HG03520 (cell line): Measurements from ENCODE around the gene MICAL2.

Experiments
- ATAC-seq: cut with Tn5 transposase; IDR thresholded peaks from one replicate; pipeline ENCODE4 v1.9.1; 2021; ENCODE audit warnings: mild to moderate bottlenecking, moderate library complexity; ENCODE audit not compliant: unreplicated experiment

The MICAL2 gene

DNA sequence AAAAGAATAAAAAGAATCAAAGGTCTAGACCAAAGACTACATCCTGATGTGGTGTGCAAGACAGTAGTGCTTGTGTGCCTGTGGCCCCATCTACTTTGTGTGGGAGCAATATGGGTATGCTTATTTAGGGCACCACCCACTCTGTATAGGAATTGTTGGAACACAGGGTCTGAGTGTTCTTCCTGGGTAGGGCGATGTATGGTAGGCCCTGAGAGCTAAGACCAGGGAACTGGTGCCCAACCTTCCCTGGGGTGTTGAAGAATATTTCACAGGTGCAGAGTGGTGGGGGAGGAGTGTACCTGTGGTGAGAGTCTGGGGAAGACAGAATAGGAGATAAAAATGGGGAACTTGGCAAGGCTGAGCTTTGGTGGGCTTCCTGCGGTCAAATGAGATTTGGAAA, 41.9 kb downstream of the MICAL2 start:
- ATAC-seq = no peak

GRCh38 chr11:12154871-12155668, 44.7 kb downstream of the MICAL2 start:
- no peak for ATAC-seq

GRCh38 chr11:12155696-12156095, 45.3 kb downstream of the MICAL2 start:
- ATAC-seq = no peak

DNA sequence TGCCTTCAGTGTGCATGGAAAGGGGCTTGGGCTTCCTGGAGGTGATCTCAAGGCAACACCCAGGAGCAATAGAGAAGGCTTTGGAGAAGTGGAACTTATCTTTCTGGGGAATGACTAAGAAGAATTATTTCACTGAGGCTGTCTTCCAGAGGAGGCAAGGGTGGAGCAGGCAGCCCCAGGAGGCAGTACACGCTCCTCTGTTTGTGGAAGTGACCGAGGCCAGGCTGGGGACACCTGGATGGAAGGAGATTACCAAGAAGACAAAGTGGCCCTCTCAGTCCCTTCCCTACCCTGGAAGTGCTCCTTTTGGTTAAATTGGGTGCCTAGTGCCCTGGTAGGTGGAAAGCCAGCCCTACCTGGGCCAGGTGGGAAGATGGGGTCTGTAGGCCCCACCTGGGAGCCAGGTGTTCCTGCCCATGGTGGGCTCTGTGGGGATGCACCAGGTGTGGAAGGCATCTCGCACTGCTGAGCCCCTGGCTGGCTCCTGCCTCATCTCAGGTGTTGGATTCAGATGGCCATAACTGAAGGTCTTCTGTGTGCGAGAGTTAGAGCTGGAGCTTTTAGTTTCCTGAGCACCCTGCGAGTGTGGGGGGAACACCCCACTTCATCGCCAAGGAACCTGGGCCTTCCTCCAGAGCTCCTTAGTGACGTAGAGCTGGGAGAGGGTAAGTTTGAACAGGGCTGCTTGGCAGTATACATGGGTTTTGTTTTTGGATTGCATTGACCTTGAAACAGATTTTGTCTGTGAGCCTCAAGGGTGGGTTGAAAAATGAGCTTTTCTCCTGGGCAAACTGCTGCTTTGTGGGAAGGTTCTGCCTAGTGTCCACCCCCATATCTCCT, 46.1 kb downstream of the MICAL2 start:
- no peak for ATAC-seq

GRCh38 chr11:12157241-12157661, 46.9 kb downstream of the MICAL2 start:
- ATAC-seq = no peak

DNA sequence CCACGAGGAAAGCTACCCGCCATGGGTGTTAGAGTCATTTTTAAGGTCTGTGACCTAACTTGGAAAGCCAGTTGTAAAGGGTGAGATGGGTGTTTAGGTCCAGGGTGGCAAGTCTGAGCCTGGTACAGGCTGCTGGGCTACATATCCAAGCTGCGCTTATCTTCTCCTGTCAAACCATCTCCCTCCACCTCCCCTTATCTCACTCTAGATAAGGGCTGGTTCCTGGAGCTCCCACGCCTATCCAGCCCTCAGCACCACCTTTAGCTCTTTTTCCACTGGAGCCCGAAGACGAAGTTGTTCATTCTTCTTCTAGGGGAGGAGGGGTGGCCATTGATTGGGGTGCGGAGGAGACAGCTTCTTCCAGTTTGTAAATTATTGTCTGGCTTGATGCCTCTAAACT, 48.5 kb downstream of the MICAL2 start:
- ATAC-seq = no peak

- no peak for ATAC-seq
Measured at GRCh38 chr11:12159351-12160099, 49.1 kb downstream of the MICAL2 start.

DNA sequence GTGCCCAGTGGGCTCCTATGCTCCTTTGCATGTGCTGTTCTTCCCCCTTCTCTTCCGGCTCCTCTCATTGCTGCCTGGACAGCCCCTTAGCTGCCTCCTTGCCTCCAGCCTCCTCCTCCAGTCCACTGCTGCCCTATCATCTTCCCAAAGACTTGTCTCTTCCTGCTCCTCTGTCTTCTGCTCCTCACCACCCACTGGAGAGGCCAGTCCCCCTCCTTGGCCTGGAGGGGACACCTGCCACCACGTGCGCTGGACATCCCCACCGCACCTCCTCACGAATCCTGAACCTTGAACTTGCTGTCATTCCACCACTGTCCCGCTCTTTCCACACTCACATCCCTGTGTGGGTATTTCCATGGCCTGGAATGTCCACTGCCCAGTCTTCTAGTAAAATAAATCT, 49.8 kb downstream of the MICAL2 start:
- ATAC-seq = no peak

DNA sequence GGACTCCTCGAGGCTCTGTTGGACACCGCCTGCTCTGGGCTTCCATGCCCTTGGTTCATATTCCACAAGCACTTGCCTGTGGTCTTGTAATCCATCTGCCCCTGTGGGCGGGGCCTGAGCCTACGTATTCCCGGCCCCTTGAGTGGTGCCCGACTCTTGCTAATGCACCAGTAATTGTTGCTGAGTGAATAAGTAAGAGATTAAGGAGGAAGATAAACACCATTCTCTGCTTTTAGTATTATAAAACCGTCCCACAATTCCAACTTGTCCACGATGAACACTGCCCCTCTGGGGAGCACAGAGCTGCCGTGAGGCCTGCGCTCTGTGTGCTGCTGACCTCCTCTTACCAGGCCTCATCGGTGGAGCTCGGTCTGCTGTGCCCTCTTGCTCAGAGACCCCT, 50.3 kb downstream of the MICAL2 start:
- no peak for ATAC-seq

DNA sequence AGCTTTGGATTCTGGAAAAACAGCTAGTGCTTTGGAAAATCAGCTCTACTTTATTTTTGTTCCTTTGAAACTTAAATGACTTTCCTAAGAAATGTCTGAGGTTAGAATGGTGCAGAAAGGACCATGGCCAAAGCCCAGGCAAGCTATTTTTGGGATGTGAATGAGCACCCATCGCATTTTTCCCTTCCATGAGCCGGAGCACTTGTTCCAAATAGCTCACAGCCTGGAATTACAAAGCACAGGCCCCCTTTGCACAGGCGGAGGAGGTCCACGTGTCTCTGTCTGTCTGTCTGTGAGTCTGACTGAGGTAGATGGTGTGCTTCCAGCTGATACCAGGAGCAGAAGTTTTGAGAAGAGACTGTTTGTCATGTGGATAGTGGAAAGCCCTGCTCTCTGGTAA, 50.7 kb downstream of the MICAL2 start:
- no peak for ATAC-seq

- no peak for ATAC-seq
Measured at GRCh38 chr11:12161603-12162350, 51.4 kb downstream of the MICAL2 start.

- ATAC-seq = no peak
Measured at GRCh38 chr11:12162652-12163051, 52.3 kb downstream of the MICAL2 start.

DNA sequence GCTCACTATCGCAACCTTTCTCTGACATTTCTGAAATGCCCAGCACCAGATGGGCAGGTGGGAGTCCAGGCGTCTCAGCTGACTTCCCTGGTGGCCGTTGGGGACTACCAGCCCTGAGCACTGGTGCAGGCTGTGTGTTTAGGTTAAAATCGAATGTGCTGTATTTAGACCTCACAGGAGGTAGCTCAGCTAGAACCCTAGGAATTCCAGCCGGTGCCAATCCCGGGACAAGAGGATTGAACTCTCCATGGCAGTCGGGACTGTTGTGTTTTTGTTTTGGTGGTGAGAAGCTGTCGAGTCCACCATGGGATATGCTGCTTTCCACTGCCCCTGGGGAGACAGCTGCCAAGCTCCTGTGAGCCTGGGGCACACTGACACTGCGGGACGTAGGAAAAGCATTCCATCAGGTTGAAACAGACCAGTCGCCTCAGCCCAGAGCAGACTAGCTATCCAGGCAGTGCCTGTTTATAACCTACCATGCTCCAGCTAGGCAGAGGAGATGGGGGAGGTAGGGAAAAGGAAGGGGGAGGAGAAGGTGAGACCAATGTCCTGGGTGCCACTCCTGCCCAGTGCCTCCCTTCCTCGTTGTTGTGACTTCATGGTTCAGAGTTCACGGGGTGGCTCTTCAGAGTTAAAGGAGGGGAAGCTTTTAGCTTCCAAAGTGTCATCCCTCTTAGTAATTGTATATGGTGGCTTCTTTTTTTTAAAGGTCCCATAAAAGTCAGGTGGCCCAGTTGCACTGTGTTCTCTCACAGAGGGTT, 53.0 kb downstream of the MICAL2 start:
- ATAC-seq = no peak

DNA sequence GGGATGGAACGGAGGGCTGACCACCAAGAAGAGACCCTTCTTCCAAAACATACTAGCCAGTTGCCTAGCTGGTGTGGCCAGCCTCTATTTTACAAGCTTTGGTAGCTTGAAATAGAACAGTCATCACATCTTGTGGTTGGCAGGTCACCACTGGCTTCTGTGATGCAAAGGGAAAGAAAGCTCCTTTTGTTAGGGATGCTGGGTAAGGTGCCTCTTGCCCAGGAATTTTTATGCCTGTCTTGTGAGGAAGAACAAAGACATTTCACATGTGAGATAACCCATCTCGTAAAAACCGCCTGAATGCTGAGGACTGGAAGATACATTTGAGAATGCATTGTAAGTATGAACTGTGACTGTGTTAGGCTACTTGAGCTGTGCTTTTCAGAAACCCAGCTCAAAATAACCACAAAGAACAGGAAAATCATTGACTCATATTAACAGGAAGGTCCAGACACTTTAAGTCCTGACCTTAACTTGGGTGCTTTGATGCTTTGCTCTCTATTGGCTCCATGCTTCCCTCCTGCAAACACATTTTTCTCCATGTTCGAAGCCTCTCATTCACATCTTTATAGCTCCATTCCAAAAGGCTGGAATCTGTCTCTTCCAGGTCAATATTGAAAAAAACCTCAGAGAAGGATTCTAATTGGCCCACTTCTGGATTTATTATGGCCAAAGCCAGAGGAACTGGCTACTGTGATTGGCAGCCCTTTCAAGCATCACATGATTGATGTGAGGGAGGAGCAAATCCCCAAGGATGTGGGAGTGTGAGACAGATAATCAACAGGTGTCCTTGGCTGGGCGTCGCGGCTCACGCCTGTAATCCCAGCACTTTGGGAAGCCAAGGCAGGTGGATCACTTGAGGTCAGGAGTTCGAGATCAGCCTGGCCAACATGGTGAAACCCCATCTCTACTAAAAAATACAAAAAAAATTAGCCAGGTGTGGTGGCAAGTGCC, 53.9 kb downstream of the MICAL2 start:
- no peak for ATAC-seq

DNA sequence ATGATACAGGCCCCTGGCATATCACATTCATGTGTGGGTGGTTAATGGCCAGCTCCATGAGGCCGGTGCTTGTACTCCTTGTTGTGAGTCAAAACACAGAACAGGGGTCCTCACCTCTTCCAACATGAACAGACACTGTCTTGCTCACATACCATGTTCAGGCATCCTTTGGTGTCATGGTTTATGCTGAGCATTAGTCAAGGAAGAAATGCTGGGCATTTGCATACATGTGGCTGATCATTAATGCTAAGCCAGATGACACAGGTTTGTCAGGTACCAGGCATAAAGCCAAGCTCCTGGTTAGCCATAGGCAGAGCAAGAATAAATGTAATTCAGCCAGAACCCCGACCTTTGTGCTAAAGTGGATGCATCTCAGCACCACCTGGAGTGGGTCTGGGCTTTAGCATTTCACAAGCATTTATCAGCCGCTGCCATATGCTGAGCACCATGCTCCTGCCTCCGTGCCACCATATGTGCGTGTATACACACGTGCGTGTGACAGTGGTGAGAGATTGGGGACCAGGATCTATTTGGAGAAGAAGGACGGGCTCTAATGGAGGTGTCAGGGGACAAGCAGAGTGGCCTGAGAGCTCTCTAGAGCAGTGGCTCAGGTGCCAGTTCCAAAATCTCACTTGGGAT, 55.0 kb downstream of the MICAL2 start:
- ATAC-seq = no peak

DNA sequence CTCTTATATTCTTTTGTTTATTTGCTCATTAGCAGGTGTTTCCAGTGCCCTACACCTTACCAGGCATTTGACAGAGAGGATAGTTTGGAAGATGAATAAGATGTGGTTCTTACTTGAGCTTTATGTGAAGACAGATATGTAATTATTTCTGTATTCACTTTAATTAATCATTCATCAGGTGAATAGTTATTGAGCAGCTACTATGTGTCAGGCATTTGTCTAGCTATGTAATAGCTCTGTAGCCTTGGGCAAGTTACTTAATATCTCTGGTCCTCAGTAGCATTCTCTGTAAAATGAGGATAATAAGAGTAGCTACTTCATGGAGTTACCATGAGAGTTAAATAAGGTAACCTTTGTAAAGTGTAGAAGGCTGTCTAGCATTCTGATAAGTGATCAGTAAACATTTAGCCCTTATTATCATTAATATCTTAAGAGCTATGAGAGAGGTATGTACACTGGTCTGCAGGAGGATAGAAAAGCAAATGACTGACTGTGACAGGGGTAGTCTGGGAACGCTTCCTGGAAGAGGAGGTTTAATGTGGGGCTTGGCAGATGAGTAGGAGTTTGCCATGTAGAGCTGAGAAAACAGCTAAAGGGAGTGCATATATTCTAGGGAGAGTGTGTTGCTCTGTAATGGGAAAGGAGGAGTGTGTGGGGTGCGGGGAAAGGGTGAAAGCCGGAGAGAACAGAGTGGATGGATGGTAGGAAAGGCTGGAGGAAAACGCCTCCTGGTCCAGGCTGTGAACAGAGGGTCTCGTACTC, 56.1 kb downstream of the MICAL2 start:
- no peak for ATAC-seq
